ENCODE results near the gene IQCF5. TPM values are rescaled to one million over a fixed set of nuclear protein-coding genes. Genes with fewer than 3 reads are reported as not detected.
"Not testable (repeated sequence)": the region's sequence is repeated elsewhere in the genome, so short reads cannot be mapped to it uniquely, and the experiment has no call there.

Gene IQCF5
- polyA plus RNA-seq, 1 of the 3 experiments (the other 2 are of a cell fraction): not detected

- Histone ChIP-seq H3K27me3 (ENCODE audit: insufficient read depth) (no peaks in the 10 kb centered on the region), H3K4me3 (ENCODE audit: low read depth in 2 of 2, low read length in 1 of 2) (no peak overlapping the region), H3K27ac (ENCODE audit: low read depth in 2 of 2, low read length in 1 of 2) (no peak overlapping the region), H3K9me2 (no peaks in the 10 kb centered on the region), H3K9me3 (no peaks in the 10 kb centered on the region), H3K79me2 (ENCODE audit: insufficient read depth) (no peaks in the 10 kb centered on the region), H2AFZ (ENCODE audit: low read depth) (no peak overlapping the region), H4K20me1 (ENCODE audit: insufficient read depth) (no peaks in the 10 kb centered on the region), H3K9ac (no peak overlapping the region), H3K4me2 (no peak overlapping the region), H3F3A (replicated peaks; ENCODE audit: insufficient read depth) (no peaks in the 10 kb centered on the region), H3K4me1 (ENCODE audit: control insufficient read depth in 1 of 2, insufficient read depth in 2 of 2, low read depth in 1 of 2, low read length in 1 of 2) (no peaks in the 10 kb centered on the region), H3K36me3 (replicated peaks in 1 of 2; ENCODE audit: control insufficient read depth in 1 of 2, insufficient read depth in 2 of 2, low read length in 1 of 2) (no peaks in the 10 kb centered on the region)
- no peak for DNase-seq
- TF ChIP-seq MAX (IDR thresholded peaks at IDR 0.05; ENCODE audit: low read depth) (no peak), ELF1 (IDR thresholded peaks at IDR 0.05) (no peak), CHD2 (IDR thresholded peaks at IDR 0.05; ENCODE audit: low read length, partially characterized antibody) (no peak), USF2 (IDR thresholded peaks at IDR 0.05; ENCODE audit: borderline replicate concordance, low read depth, low read length) (no peak), RXRA (IDR thresholded peaks at IDR 0.05; ENCODE audit: borderline replicate concordance, low read depth) (no peak), USF1 (IDR thresholded peaks at IDR 0.05; ENCODE audit: borderline replicate concordance, low read depth) (no peak), POLR2AphosphoS5 (IDR thresholded peaks at IDR 0.05; ENCODE audit: low read depth, low read length) (no peak), FOSL2 (IDR thresholded peaks at IDR 0.05; ENCODE audit: borderline replicate concordance, low read depth) (no peak), YY1 (IDR thresholded peaks at IDR 0.05; ENCODE audit: low read depth) (no peak), MEF2A (IDR thresholded peaks at IDR 0.05; ENCODE audit: borderline replicate concordance, low read depth) (no peak)
- ChIA-PET CTCF (no interaction called here), POLR2A (no interaction called here)
- 58% methylated on average over 2 of the region's 2 CpGs for WGBS (ENCODE audit: low lambda C conversion rate)
These were observed 6.1 kb downstream of the IQCF5 start for GRCh38 chr3:51869304-51869703.

GRCh38 chr3:51868896-51869295 is 6.5 kb downstream of the IQCF5 start:
- H4K20me1 ChIP-seq (ENCODE audit: insufficient read depth); H3K9me3 ChIP-seq; H3K79me2 ChIP-seq (ENCODE audit: insufficient read depth); H3K27me3 ChIP-seq (ENCODE audit: insufficient read depth); H2AFZ ChIP-seq (ENCODE audit: low read depth); H3K9ac ChIP-seq; POLR2A ChIA-PET; H3K36me3 ChIP-seq (replicated peaks in 1 of 2; ENCODE audit: control insufficient read depth in 1 of 2, insufficient read depth in 2 of 2, low read length in 1 of 2); H3K4me1 ChIP-seq (ENCODE audit: control insufficient read depth in 1 of 2, insufficient read depth in 2 of 2, low read depth in 1 of 2, low read length in 1 of 2); H3F3A ChIP-seq (replicated peaks; ENCODE audit: insufficient read depth); H3K27ac ChIP-seq (ENCODE audit: low read depth in 2 of 2, low read length in 1 of 2); H3K4me2 ChIP-seq; H3K4me3 ChIP-seq (ENCODE audit: low read depth in 2 of 2, low read length in 1 of 2); H3K9me2 ChIP-seq; DNase-seq: not testable (repeated sequence)
- 75% methylated on average over 1 of the region's 1 CpG for WGBS (ENCODE audit: low lambda C conversion rate)
- CTCF ChIA-PET: interaction anchor here (0.6 kb wide), 1 partner anchor 28 kb away, joined by 3 read pairs; no protein-coding TSS in a partner anchor

- H2AFZ ChIP-seq (ENCODE audit: low read depth): no peak overlapping the region
- H3K4me2 ChIP-seq: no peak overlapping the region
- no peak for TF ChIP-seq NRF1 (IDR thresholded peaks at IDR 0.05; ENCODE audit: low read depth, low read length)
- TF ChIP-seq GABPA (IDR thresholded peaks at IDR 0.05; ENCODE audit: low read depth): no peak
- no peak overlapping the region for H3K4me3 ChIP-seq (ENCODE audit: low read depth in 2 of 2, low read length in 1 of 2)
- no peaks in the 10 kb centered on the region for H3K9me2 ChIP-seq
- ChIA-PET CTCF (no interaction called here), POLR2A (no interaction called here)
- H3K9ac ChIP-seq: no peak overlapping the region
- WGBS (ENCODE audit: low lambda C conversion rate): 23% methylated on average over 3 of the region's 13 CpGs
- DNase-seq: no peak
- H3K27ac ChIP-seq (ENCODE audit: low read depth in 2 of 2, low read length in 1 of 2): no peak overlapping the region
- no peaks in the 10 kb centered on the region for H3F3A ChIP-seq (replicated peaks; ENCODE audit: insufficient read depth)
- H3K27me3 ChIP-seq (ENCODE audit: insufficient read depth): no peaks in the 10 kb centered on the region; the same call in 1 of the 2 replicates
- no peaks in the 10 kb centered on the region for H3K4me1 ChIP-seq (ENCODE audit: control insufficient read depth in 1 of 2, insufficient read depth in 2 of 2, low read depth in 1 of 2, low read length in 1 of 2)
- no peaks in the 10 kb centered on the region for H3K79me2 ChIP-seq (ENCODE audit: insufficient read depth)
- H3K36me3 ChIP-seq (replicated peaks in 1 of 2; ENCODE audit: control insufficient read depth in 1 of 2, insufficient read depth in 2 of 2, low read length in 1 of 2): no peaks in the 10 kb centered on the region
- no peaks in the 10 kb centered on the region for H4K20me1 ChIP-seq (ENCODE audit: insufficient read depth)
- H3K9me3 ChIP-seq: no peaks in the 10 kb centered on the region
These were observed 12.5 kb downstream of the IQCF5 start for GRCh38 chr3:51862886-51863285.
